K562 (cell line): ENCODE results near the gene LAMC1. TPM values are rescaled to one million over a fixed set of nuclear protein-coding genes. Genes with fewer than 3 reads are reported as not detected.

Source experiments
- ATAC-seq: fragments of 200-7000 bp; cut with Tn5 transposase; 3 replicates; pipeline ENCODE4 v1.9.1; 2020; ENCODE audit warnings: moderate library complexity
- BruUV-seq: library from RNA; stranded (reverse); fragments of 400-500 nt; replicated peaks from 2 replicates; lab custom pipeline; 2021; lab: Mats Ljungman, UMichigan
- CTCF ChIA-PET: fragments of 300-600 bp; formaldehyde crosslinking; extraction: SDS; loops from one replicate; lab custom pipeline; 2021; ENCODE audit warnings: low intra/inter-chr PET ratio; lab: Yijun Ruan, JAX
- POLR2A ChIA-PET: fragments of 300-600, 350-650 bp; sonication (Branson Sonifier 250); formaldehyde crosslinking; extraction: SDS; loops from one replicate; lab custom pipeline; 2021; ENCODE audit warnings: antibody characterized with exemption, inconsistent platforms; lab: Yijun Ruan, JAX
- DNase-seq, 4 experiments: peaks; one replicate each; pipeline versions ENCODE4 v3.0.0 to v3.0.0-alpha.2; 2011 to 2018; ENCODE audit warnings: low spot score in 3 of 4, mixed read lengths in 3 of 4; ENCODE audit errors: extremely low read depth in 1 of 4
- FAIRE-seq: peaks from 2 replicates; lab custom pipeline; 2011; peaks lifted over from hg19 to GRCh38; lab: Jason Lieb, UNC
- H2AFZ ChIP-seq: 2 replicates; pipeline ENCODE4 v1.6.0; 2011; ENCODE audit warnings: low read depth, low read length, control low read depth, inconsistent platforms
- H3K27ac ChIP-seq: fragments of 200-600 bp; 3 replicates; pipeline ENCODE4 v1.8.0; 2011; ENCODE audit warnings: low read depth, mild to moderate bottlenecking, control low read depth, inconsistent platforms, low read length, moderate library complexity, mixed read lengths; ENCODE audit errors: extremely low read depth
- H3K27me3 ChIP-seq, 2 experiments: fragments of 300-600 bp in 1 of 2; 2 replicates in 1 of 2; 3 replicates in 1 of 2; pipeline versions ENCODE4 v1.6.0 to v1.8.0; 2011; ENCODE audit warnings: inconsistent platforms in 2 of 2, low read length in 2 of 2, mild to moderate bottlenecking in 1 of 2, mixed read lengths in 1 of 2, moderate library complexity in 1 of 2; ENCODE audit not compliant: control insufficient read depth in 2 of 2, insufficient read depth in 2 of 2
- H3K36me3 ChIP-seq: fragments of 300-600 bp; 3 replicates; pipeline ENCODE4 v1.8.0; 2011; ENCODE audit warnings: mild to moderate bottlenecking, low read length, inconsistent platforms; ENCODE audit not compliant: control insufficient read depth, insufficient read depth
- H3K4me1 ChIP-seq, 2 experiments: fragments of 200-600 bp in 1 of 2; replicated peaks in 1 of 2; 2 replicates in 1 of 2; 3 replicates in 1 of 2; pipeline versions ENCODE4 v1.5.1 to v1.8.0; 2011; ENCODE audit warnings: inconsistent platforms in 2 of 2, low read length in 2 of 2, mild to moderate bottlenecking in 1 of 2, mixed read lengths in 1 of 2, moderate library complexity in 1 of 2; ENCODE audit not compliant: control insufficient read depth in 2 of 2, insufficient read depth in 2 of 2
- H3K4me2 ChIP-seq: 2 replicates; pipeline ENCODE4 v1.6.1; 2011; ENCODE audit warnings: low read length, control low read depth, inconsistent platforms, mixed read lengths; ENCODE audit not compliant: insufficient read depth
- H3K4me3 ChIP-seq: fragments of 200-600 bp; sonication (generic), shearing (Covaris generic); 2 replicates; pipeline ENCODE4 v1.5.1; 2016; ENCODE audit warnings: control low read depth, inconsistent platforms
- H3K79me2 ChIP-seq: fragments of 200-600 bp; 3 replicates; pipeline ENCODE4 v1.8.0; 2011; ENCODE audit warnings: low read length, inconsistent platforms; ENCODE audit not compliant: control insufficient read depth, insufficient read depth
- H3K9ac ChIP-seq, 2 experiments: 2 replicates each; pipeline versions ENCODE4 v1.6.0 to v1.6.1; 2011; ENCODE audit warnings: low read depth in 2 of 2, low read length in 2 of 2, control low read depth in 1 of 2, inconsistent platforms in 1 of 2, mild to moderate bottlenecking in 1 of 2, mixed read lengths in 1 of 2; ENCODE audit not compliant: insufficient read depth in 1 of 2
- H3K9me1 ChIP-seq: one replicate; pipeline ENCODE4 v1.6.0; 2011; ENCODE audit warnings: inconsistent platforms, mild to moderate bottlenecking, low read length, moderate library complexity; ENCODE audit not compliant: control insufficient read depth, insufficient read depth
- H3K9me3 ChIP-seq: replicated peaks from 2 replicates; pipeline ENCODE4 v1.5.1; 2011; ENCODE audit warnings: low read depth, low read length, inconsistent platforms; ENCODE audit not compliant: control insufficient read depth, insufficient read depth
- H4K20me1 ChIP-seq: replicated peaks from 2 replicates; pipeline ENCODE4 v1.6.1; 2011; ENCODE audit warnings: low read length, inconsistent platforms, mixed read lengths; ENCODE audit not compliant: control insufficient read depth, insufficient read depth
- CHAMP1 ChIP-seq: fragments of 450-650 bp; IDR thresholded peaks from 2 replicates; pipeline ENCODE4 v1.6.1; 2016; ENCODE audit warnings: mild to moderate bottlenecking
- HMGXB4 ChIP-seq: sonication (generic); formaldehyde crosslinking; IDR thresholded peaks from 2 replicates; pipeline ENCODE4 v1.8.1; 2023; ENCODE audit warnings: mild to moderate bottlenecking, missing genetic modification reagents
- KAT7 ChIP-seq: sonication (generic); formaldehyde crosslinking; IDR thresholded peaks from 2 replicates; pipeline ENCODE4 v1.8.0; 2022; ENCODE audit warnings: missing genetic modification reagents, mild to moderate bottlenecking, borderline replicate concordance
- KLF6 ChIP-seq: fragments of 250-450 bp; sonication (Bioruptor Pico); IDR thresholded peaks from 2 replicates; pipeline ENCODE4 v1.4.0; 2020; ENCODE audit warnings: mild to moderate bottlenecking, moderate library complexity, borderline replicate concordance
- MAFG ChIP-seq: fragments of 450-650 bp; conservative IDR thresholded peaks from 2 replicates; pipeline ENCODE4 v1.6.1; 2016; ENCODE audit warnings: missing genetic modification characterization, missing compliant biosample characterization
- POLR2AphosphoS2 ChIP-seq: IDR thresholded peaks from 2 replicates; pipeline ENCODE4 v1.6.1; 2012; ENCODE audit warnings: low read length, improper control_type of control experiment
- SREBF2 ChIP-seq: sonication (generic); formaldehyde crosslinking; IDR thresholded peaks from 2 replicates; pipeline ENCODE4 v1.4.0; 2020; ENCODE audit warnings: mild to moderate bottlenecking, missing genetic modification reagents
- WGBS: fragments of 100-300 bp; shearing (Covaris generic); methylation state at CpG from one replicate; pipeline ENCODE4 v1.1.6; 2016; ENCODE audit warnings: low coverage, mixed read lengths; ENCODE audit not compliant: insufficient coverage; ENCODE audit errors: missing lambda C conversion rate; 5-methylcytosine and 5-hydroxymethylcytosine counted together
- in situ Hi-C: fragments of 300-500 bp; cut with MboI; formaldehyde crosslinking; loops from 4 replicates; pipeline ENCODE4 v1.15.0; 2018; ENCODE audit warnings: inconsistent platforms, mixed read lengths
- intact Hi-C: fragments of 100-400 bp; cut with micrococcal nuclease; formaldehyde crosslinking; loops from 2 replicates; pipeline ENCODE4 v1.14.2; 2022
- polyA plus RNA-seq, 8 experiments: library from polyadenylated mRNA; depleted of rRNA in 4 of 8; stranded (reverse) in 5 of 8; unstranded in 3 of 8; fragments of >200 nt; fragmentation: Nextera tagmentation in 2 of 8; fragmentation: Illumina TruSeq in 1 of 8; extraction: Ambion mirVana in 2 of 8; extraction: Trizol in 1 of 8; gene quantifications; 2 replicates each; pipeline versions ENCODE4 v1.2.1 to v1.2.3, GENCODE V29; 2011 to 2014; ENCODE audit warnings: inconsistent platforms in 1 of 8, missing spikeins in 1 of 8
- total RNA-seq, 7 experiments: library from RNA; depleted of rRNA in 6 of 7; stranded (reverse); fragments of >200 nt in 6 of 7; fragmentation: Illumina TruSeq in 2 of 7; extraction: Trizol in 2 of 7; gene quantifications; 2 replicates each; pipeline versions ENCODE4 v1.2.1 to v1.2.3, GENCODE V29; 2011 to 2021; ENCODE audit warnings: low replicate concordance in 1 of 7

LAMC1 gene
- total and polyA plus RNA-seq, 9 of the 15 experiments (the other 6 are each of a cell fraction or from before 2014, with no cell fraction given), result 0.07 to 0.71 (median 0.13) TPM; not detected in 2

GRCh38 chr1:183100361-183100974, 77.2 kb downstream of the LAMC1 start:
- no peaks in the 10 kb centered on the region for H3K79me2 ChIP-seq
- in situ Hi-C loops, result no loop called here

More at GRCh38 chr1:183100361-183100974, 77.2 kb downstream of the LAMC1 start:
- ATAC-seq, result no peak
- Histone ChIP-seq H3K27ac (no peak overlapping the region), H3K9me3 (no peaks in the 10 kb centered on the region), H3K4me3 (no peak overlapping the region), H3K27me3 (peaks cover 17 to 25% of the 10 kb centered on the region in 2 experiments), H3K9me1 (no peaks in the 10 kb centered on the region), H4K20me1 (no peaks in the 10 kb centered on the region), H2AFZ (no peak overlapping the region), H3K9ac (no peak overlapping the region), H3K36me3 (no peaks in the 10 kb centered on the region), H3K4me2 (no peak overlapping the region), H3K4me1 (no peaks in the 10 kb centered on the region)
- no peak for DNase-seq
- CTCF ChIA-PET, result no interaction called here
- intact Hi-C loops, result no loop called here
- TF ChIP-seq CHAMP1 (no peak), HMGXB4 (CRISPR knock-in tag) (no peak), SREBF2 (CRISPR knock-in tag) (no peak), POLR2AphosphoS2 (no peak), KAT7 (CRISPR knock-in tag) (no peak), KLF6 (CRISPR knock-in tag) (no peak), MAFG (tag) (no peak)
- FAIRE-seq, result no peak
- WGBS, result 0% methylated on average over 4 of the region's 4 CpGs
- POLR2A ChIA-PET, result no interaction called here
- no TSS peak for BruUV-seq
